ENCODE data around the gene EME2. TPM values are rescaled to one million over a fixed set of nuclear protein-coding genes. Genes with fewer than 3 reads are reported as not detected.

Gene EME2
- polyA plus RNA-seq, 1 donor from 2014 or later = 1.5 TPM

- H3K27ac Mint-ChIP-seq = peak overlapping the region in 1 of 3 donors; percentile 70
- no peaks in the 10 kb centered on the region for H3K27me3 Mint-ChIP-seq
- H3K4me3 Mint-ChIP-seq = peak overlapping the region in 2 of 4 donors; percentile 48 to 60
- no peaks in the 10 kb centered on the region for H3K36me3 Mint-ChIP-seq
- no peaks in the 10 kb centered on the region for H3K9me3 Mint-ChIP-seq
- H3K4me1 Mint-ChIP-seq = peaks cover 6 to 12% (median 8%) of the 10 kb centered on the region in 3 donors
These were observed 3.4 kb downstream of the EME2 start for GRCh38 chr16:1775846-1776671.

GRCh38 chr16:1776672-1776955, 4.0 kb downstream of the EME2 start:
- Mint-ChIP-seq H3K9me3 (no peaks in the 10 kb centered on the region), H3K27ac (peak overlapping the region in 1 of 3 donors; percentile 70), H3K4me1 (peaks cover 6 to 18% (median 8%) of the 10 kb centered on the region in 3 donors), H3K4me3 (peak overlapping the region in 1 of 4 donors; percentile 60), H3K36me3 (no peaks in the 10 kb centered on the region), H3K27me3 (no peaks in the 10 kb centered on the region)

- Mint-ChIP-seq H3K27me3 (no peaks in the 10 kb centered on the region), H3K9me3 (no peaks in the 10 kb centered on the region), H3K27ac (peak overlapping the region in 1 of 3 donors; percentile 70), H3K36me3 (no peaks in the 10 kb centered on the region), H3K4me3 (peak overlapping the region in 2 of 4 donors; percentile 27 to 60), H3K4me1 (peaks cover 5 to 17% (median 6%) of the 10 kb centered on the region in 3 donors)
These were observed 4.4 kb downstream of the EME2 start for GRCh38 chr16:1776991-1777374.

- Mint-ChIP-seq H3K27ac (no peak overlapping the region), H3K27me3 (no peaks in the 10 kb centered on the region), H3K36me3 (no peaks in the 10 kb centered on the region), H3K4me1 (peaks cover 0 to 14% (median 6%) of the 10 kb centered on the region in 3 donors), H3K9me3 (no peaks in the 10 kb centered on the region), H3K4me3 (peak overlapping the region in 2 of 4 donors; percentile 43 to 60)
These were observed 5.0 kb downstream of the EME2 start for GRCh38 chr16:1777375-1778199.

GRCh38 chr16:1778200-1779179, 5.9 kb downstream of the EME2 start:
- Mint-ChIP-seq H3K36me3 (no peaks in the 10 kb centered on the region), H3K27ac (peak overlapping the region in 1 of 3 donors; percentile 96), H3K9me3 (no peaks in the 10 kb centered on the region), H3K4me1 (peaks cover 0 to 17% (median 6%) of the 10 kb centered on the region in 3 donors), H3K27me3 (no peaks in the 10 kb centered on the region), H3K4me3 (peak overlapping the region in 2 of 4 donors; percentile 43 to 60)

GRCh38 chr16:1779234-1779701, 6.7 kb downstream of the EME2 start:
- H3K4me1 Mint-ChIP-seq = peaks cover 0 to 14% (median 3%) of the 10 kb centered on the region in 3 donors
- H3K27ac Mint-ChIP-seq = peak overlapping the region in 1 of 3 donors; percentile 96
- H3K4me3 Mint-ChIP-seq = peak overlapping the region in 1 of 4 donors; percentile 60
- no peaks in the 10 kb centered on the region for H3K36me3 Mint-ChIP-seq
- H3K27me3 Mint-ChIP-seq = no peaks in the 10 kb centered on the region
- no peaks in the 10 kb centered on the region for H3K9me3 Mint-ChIP-seq

GRCh38 chr16:1779741-1780676, 7.4 kb downstream of the EME2 start:
- Mint-ChIP-seq H3K36me3 (no peaks in the 10 kb centered on the region), H3K27me3 (no peaks in the 10 kb centered on the region), H3K4me3 (peak overlapping the region; percentile 30 to 65 (median 42)), H3K4me1 (peaks cover 0 to 13% (median 4%) of the 10 kb centered on the region in 3 donors), H3K9me3 (no peaks in the 10 kb centered on the region), H3K27ac (peak overlapping the region in 1 of 3 donors; percentile 74)

- Mint-ChIP-seq H3K4me3 (peak overlapping the region in 3 of 4 donors; percentile 32 to 85 (median 83)), H3K27me3 (no peaks in the 10 kb centered on the region), H3K9me3 (no peaks in the 10 kb centered on the region), H3K27ac (peak overlapping the region in 2 of 3 donors; percentile 67 to 74), H3K36me3 (no peaks in the 10 kb centered on the region), H3K4me1 (peaks cover 0 to 15% (median 5%) of the 10 kb centered on the region in 3 donors)
These were observed 8.1 kb downstream of the EME2 start for GRCh38 chr16:1780677-1781072.

- Mint-ChIP-seq H3K9me3 (no peaks in the 10 kb centered on the region), H3K4me3 (peak overlapping the region; percentile 83 to 94 (median 88)), H3K36me3 (no peaks in the 10 kb centered on the region), H3K4me1 (peaks cover 0 to 15% (median 5%) of the 10 kb centered on the region in 3 donors), H3K27me3 (no peaks in the 10 kb centered on the region), H3K27ac (peak overlapping the region; percentile 23 to 74 (median 67))
These were observed 8.6 kb downstream of the EME2 start for GRCh38 chr16:1781254-1781653.

- no peaks in the 10 kb centered on the region for H3K9me3 Mint-ChIP-seq
- peaks cover 0 to 13% (median 5%) of the 10 kb centered on the region in 3 donors for H3K4me1 Mint-ChIP-seq
- H3K27me3 Mint-ChIP-seq = no peaks in the 10 kb centered on the region
- peak overlapping the region; percentile 83 to 94 (median 91) for H3K4me3 Mint-ChIP-seq
- H3K27ac Mint-ChIP-seq = peak overlapping the region; percentile 39 to 87 (median 67)
- H3K36me3 Mint-ChIP-seq = no peaks in the 10 kb centered on the region
These were observed 9.3 kb downstream of the EME2 start for GRCh38 chr16:1781758-1782407.

GRCh38 chr16:1782408-1783264, 10.0 kb downstream of the EME2 start, which contains the start of the genes NUBP2 and SPSB3:
Gene NUBP2, plus strand, starts transcription at chr16:1782960. Its CDS starts 61 bp downstream, at chr16:1783021.
Gene SPSB3, minus strand, starts transcription at chr16:1782571. Its CDS starts 1,088 bp downstream, at chr16:1781483.
- Mint-ChIP-seq H3K4me1 (peaks cover 0 to 13% (median 5%) of the 10 kb centered on the region in 3 donors), H3K27ac (peak within 1 kb of the TSS; percentile 67 to 93 (median 87)), H3K4me3 (peak within 1 kb of the TSS; percentile 90 to 96 (median 94)), H3K9me3 (no peaks in the 10 kb centered on the region), H3K36me3 (no peaks in the 10 kb centered on the region), H3K27me3 (no peaks in the 10 kb centered on the region)

All from IgD-negative memory B cell (primary cell).